GM21717 (cell line): ENCODE data around the gene OPRL1.

Source experiments
- ATAC-seq: cut with Tn5 transposase; IDR thresholded peaks from one replicate; pipeline ENCODE4 v1.9.1; 2021; ENCODE audit warnings: mild to moderate bottlenecking, moderate library complexity; ENCODE audit not compliant: unreplicated experiment

Gene OPRL1

GRCh38 chr20:64070244-64070993 lies 9.5 kb upstream of the OPRL1 start:
- no peak for ATAC-seq

DNA sequence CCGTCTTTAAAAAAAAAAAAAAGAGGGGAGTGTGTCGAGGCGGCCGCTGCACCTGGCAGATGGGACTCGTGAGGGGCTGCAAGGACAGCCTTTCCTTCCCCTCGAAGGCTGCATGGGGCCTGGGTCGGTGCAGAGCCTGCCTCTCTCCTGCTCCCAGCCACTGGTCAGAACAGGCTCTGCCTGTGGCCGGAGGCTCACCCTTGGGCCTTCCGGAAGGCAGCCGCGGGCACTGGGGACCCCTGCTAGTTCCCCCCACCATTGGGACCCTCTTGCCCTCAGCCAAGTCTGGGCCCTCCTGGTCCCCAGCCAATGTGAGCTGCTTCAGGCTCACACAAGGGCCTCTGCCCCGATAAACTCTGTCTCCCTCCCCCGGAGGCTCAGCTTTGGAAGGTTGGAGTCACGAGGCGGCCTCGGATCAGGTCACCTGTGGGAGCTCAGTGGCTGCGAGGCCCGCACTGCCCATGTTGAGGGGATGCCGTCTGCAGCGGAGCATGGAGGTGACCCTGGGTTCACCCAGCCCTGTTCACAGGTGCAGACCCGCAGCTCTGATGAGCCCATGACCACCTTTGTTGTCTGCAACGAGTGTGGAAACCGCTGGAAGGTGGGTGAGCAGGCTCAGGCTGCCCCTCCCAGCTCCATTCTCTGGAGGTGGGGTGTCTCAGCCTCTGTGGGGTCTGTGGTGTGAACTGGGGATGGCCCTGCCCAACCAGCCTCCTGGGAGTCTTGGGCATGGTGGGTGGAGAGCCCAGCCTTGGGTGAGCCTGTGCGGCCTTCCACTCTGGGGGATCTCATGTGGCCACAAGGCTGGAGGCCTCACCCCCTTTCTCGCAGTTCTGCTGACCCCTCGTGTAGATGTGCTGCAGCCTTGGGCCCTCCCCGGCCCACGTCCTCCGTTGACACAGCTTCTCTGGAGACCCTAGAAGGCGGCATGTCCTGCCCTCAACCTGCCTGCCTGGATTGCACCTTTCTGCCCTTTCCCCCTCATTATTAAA lies 8.2 kb upstream of the OPRL1 start:
- no peak for ATAC-seq

- no peak for ATAC-seq
Observed at GRCh38 chr20:64072498-64073063, 7.3 kb upstream of the OPRL1 start.

DNA sequence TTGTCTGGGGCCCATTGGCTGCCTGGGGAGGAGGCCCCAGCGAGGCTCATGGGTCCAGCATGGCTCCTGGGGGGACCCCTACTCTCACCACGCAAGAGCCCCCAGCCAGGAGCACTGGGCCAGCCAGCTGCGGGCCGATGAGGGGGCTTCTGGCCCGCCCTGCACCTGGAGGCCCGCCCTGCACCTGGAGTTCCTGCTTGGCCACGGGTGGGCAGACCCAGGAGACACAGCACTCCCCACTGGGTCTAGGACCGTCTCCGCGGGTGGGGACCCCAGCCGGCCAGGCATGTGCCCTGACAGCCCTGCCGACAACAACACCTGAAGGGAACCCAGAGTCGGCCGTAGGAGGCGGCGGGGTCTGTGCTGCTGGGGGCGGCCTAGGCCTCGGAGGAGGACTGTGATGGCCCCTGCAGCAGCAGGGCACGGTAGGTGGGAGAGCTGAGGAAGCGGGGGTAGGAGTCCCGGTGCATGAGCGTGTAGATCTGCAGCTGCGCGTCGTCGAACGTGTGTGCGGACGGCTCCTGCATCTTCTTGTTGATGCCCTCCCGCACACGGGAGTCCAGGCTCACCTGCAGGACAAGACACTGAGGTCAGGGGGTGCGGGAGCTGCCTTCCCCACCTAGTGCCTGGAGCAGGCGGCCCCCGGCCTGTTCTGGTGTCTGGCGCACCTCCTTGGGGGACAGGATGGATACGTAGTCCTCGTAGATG lies 6.3 kb upstream of the OPRL1 start:
- ATAC-seq: no peak

DNA sequence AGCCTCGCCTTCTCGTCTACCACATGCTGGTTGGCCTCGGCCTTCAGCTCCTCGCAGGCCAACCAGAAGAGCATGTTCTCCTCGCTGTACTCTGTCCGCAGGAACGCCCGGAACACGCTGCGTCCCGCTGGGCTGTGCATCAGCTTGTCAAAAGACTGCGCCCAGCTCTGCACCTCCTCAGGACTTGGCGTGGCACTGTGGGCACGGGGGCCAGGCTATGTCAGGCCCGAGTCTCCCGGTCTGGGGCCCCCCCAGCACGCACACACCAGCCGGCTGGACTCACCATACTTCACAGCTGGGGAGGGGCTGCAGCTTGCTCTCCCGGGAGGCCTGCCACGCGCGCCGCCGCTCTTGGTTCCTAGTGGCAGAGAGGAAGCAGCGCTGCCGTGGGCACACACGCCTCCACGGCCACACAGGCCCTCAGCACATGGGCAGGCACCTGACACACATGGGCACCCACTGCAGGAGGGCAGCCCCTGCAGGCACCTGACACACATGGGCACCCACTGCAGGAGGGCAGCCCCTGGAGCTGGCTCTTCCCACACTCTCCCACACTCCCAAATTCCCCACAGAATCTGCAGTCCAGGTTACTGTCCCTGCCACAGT lies 5.6 kb upstream of the OPRL1 start:
- no peak for ATAC-seq

GRCh38 chr20:64074963-64075362 lies 4.9 kb upstream of the OPRL1 start:
- no peak for ATAC-seq

- no peak for ATAC-seq
Observed at GRCh38 chr20:64075556-64075955, 4.3 kb upstream of the OPRL1 start.

DNA sequence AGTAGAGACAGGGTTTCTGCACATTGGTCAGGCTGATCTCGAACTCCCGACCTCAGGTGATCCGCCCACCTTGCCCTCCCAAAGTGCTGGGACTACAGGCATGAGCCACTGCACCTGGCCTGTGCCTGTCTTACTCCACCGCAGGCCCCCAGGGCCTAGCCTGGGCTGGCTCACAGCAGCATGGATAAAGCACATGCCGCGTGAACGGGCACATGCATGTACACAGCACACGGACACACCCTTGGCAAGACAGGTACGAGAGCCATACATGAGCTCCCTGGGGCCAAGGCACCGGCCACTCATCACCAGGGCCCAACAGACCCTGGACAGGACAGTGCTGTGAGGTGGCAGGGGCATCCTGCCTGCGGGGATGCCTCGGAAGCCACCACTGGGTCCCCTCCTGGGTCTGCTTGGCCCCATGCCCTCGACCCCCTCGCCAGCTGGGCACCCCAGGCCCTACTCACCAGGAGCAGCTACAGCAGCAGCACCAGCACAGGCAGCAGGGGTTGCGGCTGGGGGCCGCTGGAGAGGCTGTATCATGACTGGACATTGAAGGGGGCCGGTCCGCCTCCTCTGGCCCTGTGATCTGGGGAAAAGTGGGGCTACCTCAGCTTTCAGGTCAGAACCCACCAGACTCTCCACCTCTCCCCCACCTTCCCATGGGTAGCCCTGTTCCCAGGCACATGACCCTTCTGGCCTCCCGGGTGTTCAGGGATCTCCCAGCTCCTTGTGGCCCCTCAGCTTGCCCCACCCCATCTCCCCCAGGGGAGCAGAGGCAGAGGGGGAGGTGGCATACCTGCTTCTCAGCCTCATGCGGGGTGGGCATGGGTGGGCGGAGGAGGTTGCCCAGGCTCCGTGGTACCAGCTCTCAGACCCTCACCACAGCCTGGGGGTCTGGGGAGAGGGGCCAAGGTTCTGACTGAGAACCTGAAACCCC lies 3.6 kb upstream of the OPRL1 start:
- ATAC-seq: no peak

DNA sequence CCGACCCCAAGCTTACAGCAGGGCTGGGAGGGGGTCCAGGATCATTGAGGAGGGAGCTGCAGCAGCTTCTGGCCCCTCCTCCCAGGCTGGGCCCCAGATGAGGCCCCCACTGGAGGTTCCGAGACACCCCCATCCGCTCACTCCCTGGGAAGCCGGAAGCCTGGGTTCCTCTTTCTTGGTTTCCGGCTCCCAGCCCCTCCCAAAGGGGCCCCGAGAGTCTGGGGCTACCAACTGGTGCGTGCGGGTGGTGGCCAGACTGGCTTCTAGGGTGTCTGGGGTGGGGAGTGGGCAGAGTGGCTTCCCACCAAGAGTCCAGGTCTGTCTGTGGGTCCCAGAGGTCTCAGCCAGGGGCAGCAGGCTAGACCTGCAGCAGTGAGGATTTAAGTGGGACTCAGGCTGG lies 2.8 kb upstream of the OPRL1 start:
- no peak for ATAC-seq

DNA sequence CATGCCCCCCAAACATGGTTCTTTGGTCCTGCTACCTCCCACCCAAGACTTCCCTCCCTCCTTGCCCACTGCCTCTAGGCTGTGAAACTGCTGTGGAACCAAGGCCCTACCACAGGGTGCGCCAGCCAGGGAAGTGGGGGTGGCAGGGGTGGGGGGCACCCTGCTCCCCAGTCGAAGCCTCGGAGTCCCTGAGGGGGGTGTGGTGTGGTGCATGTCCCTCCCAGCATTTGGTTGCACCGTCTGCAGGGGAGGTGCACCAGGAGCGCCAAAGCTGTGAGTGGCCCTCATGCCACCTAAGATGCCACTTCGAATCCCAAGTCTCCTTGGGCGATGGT lies 2.4 kb upstream of the OPRL1 start:
- no peak for ATAC-seq

DNA sequence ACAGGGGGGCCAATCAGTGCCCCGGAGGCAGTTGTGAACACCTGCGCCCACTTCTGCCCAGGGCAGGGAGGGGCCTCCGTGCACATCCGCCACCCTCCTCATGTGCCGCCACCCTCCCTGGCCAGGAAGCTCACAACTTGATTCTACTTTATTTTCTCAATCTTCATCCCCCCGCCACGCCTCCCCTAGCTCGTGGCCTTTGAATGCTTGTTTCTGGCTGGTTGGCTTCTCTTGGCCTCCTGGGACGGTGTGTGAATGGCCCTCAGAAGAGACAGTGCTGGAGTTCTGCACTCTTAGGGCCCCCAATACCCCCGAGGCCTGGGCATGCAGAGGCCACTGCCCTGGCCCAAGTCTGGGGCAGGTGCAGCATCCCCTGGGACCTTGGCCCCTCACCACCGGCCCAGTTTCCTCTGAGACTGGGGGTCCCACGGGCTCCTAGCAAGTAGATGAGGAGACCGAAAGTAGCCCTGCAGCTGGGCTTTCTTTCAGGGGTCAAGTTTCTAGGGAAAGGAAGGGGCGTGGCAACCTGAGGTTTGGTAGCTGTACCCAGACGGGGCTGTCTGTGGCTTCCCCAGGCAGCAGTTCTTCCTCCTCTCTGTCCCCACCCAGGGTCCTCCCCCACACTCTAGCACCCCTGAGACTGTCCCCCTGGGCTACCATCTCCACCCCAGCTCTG lies 1.9 kb upstream of the OPRL1 start:
- no peak for ATAC-seq

GRCh38 chr20:64078934-64079272 lies 979 bp upstream of the OPRL1 start:
- ATAC-seq: no peak

- ATAC-seq: peak; percentile 26
Observed at GRCh38 chr20:64079273-64080012, 439 bp upstream of the OPRL1 start, which contains the start of gene RGS19. TSS of gene RGS19 (minus strand) at chr20:64079518. CDS start at chr20:64076886, 2,632 bp downstream.

GRCh38 chr20:64080813-64081623 lies 1.1 kb downstream of the OPRL1 start:
- ATAC-seq: no peak

DNA sequence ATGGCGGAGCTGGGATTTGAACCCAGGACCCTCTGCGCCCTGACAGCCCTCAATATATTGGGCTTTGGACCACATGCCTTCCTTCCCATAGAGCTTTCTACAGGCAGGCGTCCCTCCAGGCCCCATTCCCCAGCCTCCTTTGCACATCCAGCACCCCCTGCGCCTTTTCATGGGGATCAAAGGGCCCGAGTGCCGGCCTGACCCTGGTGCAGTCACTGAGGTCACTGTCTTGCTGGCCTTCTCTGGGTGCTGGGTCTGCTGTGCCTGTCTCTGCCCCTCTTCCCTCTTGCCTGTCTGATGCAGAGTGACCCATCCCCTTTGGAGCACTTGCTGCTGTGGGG lies 1.7 kb downstream of the OPRL1 start:
- ATAC-seq: no peak

- ATAC-seq: no peak
Observed at GRCh38 chr20:64082126-64082731, 2.3 kb downstream of the OPRL1 start.

GRCh38 chr20:64082820-64083377 lies 3.0 kb downstream of the OPRL1 start:
- no peak for ATAC-seq
